ENCODE measurements around the gene TUNAR. TPM values are rescaled to one million over a fixed set of nuclear protein-coding genes. Genes with fewer than 3 reads are reported as not detected.

TUNAR gene
- total and polyA plus RNA-seq, 9 of the 15 experiments (the other 6 are each of a cell fraction or from before 2014, with no cell fraction given), result not detected

DNA sequence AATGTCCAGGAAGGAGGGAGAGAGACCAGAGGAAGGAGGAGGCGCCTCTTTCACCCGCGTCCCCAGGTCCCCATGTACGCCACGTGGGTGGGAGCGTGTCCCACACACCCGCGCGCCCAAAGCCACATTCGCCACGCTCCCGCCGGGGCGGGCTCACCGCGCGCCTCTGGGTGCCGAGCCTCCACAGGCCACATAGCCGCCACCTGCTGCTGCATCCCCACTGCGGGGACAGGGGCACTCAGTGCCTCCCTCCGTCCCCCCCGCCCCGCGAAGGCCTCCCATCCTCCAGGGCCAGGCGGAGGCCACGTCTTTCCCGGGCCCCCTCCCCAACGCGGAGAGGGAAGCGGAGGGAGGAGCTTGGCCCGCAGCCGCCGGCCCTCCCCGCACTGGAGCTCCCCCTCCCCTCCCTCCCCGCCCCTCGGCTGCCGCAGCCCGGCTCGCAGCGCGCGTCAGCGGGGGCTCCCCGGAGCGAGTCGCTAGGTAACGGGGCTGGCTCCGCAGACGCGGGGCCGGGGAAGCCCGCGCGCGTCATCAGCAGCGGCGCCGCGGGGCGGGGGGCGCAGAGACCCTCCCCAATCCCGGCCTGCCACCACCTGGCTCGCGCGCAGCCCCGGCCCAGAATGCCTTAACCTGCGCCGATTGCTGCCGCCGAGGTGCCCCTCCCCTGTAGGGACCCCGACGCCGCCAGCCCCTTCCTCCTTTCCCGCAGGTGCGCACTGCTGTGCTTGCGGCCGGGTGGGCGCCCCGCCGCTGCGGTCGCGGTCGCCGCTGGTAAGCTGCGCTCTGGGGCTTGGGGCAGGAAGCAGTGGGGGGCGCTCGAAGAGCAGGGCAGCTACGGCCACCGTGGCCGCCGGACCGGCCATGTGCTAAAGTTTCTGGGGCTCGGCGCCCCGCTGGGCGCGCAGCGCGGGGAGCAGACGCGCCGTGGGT is 536 bp upstream of the TUNAR start:
- peaks cover 0 to 25% of the 10 kb centered on the region in 2 experiments; a peak in 2 of 5 replicates for H3K27me3 ChIP-seq (ENCODE audit: control insufficient read depth in 2 of 2, insufficient read depth in 2 of 2, low read length in 2 of 2)
- H4K20me1 ChIP-seq (replicated peaks; ENCODE audit: control insufficient read depth, insufficient read depth, low read length), result no peaks in the 10 kb centered on the region
- no peaks in the 10 kb centered on the region for H3K9me1 ChIP-seq (ENCODE audit: control insufficient read depth, insufficient read depth, low read length)
- no peak for DNase-seq (ENCODE audit: extremely low read depth in 1 of 4, low spot score in 3 of 4)
- H3K27ac ChIP-seq (ENCODE audit: extremely low read depth, low read depth, low read length), result no peak overlapping the region
- ChIA-PET POLR2A (no interaction called here), CTCF (ENCODE audit: low intra/inter-chr PET ratio) (no interaction called here)
- TF ChIP-seq RBM17 (IDR thresholded peaks at IDR 0.05; ENCODE audit: borderline replicate concordance, low read depth, low read length) (no peak), EZH2 (IDR thresholded peaks at IDR 0.05; ENCODE audit: borderline replicate concordance, low read depth, low read length) (no peak), TSC22D4 (tag; IDR thresholded peaks at IDR 0.05) (no peak), PHB (CRISPR knock-in tag; IDR thresholded peaks at IDR 0.05) (no peak), RCOR1 (IDR thresholded peaks at IDR 0.05; ENCODE audit: borderline replicate concordance in 1 of 2, low read depth in 2 of 2, low read length in 2 of 2) (no peak), NFIC (IDR thresholded peaks at IDR 0.05) (no peak), HMG20A (CRISPR knock-in tag; conservative IDR thresholded peaks at IDR 0.05) (no peak), SMARCC2 (IDR thresholded peaks at IDR 0.05; ENCODE audit: low read depth) (no peak), RNF2 (IDR thresholded peaks at IDR 0.05) (no peak), NCOA2 (IDR thresholded peaks at IDR 0.05; ENCODE audit: partially characterized antibody in 2 of 2) (no peak), ZEB2 (IDR thresholded peaks at IDR 0.05) (no peak), SRSF3 (IDR thresholded peaks at IDR 0.05; ENCODE audit: insufficient read depth, low read length) (no peak), ZNF217 (CRISPR knock-in tag; IDR thresholded peaks at IDR 0.05) (no peak)
- TF ChIP-seq, protein P1, sequence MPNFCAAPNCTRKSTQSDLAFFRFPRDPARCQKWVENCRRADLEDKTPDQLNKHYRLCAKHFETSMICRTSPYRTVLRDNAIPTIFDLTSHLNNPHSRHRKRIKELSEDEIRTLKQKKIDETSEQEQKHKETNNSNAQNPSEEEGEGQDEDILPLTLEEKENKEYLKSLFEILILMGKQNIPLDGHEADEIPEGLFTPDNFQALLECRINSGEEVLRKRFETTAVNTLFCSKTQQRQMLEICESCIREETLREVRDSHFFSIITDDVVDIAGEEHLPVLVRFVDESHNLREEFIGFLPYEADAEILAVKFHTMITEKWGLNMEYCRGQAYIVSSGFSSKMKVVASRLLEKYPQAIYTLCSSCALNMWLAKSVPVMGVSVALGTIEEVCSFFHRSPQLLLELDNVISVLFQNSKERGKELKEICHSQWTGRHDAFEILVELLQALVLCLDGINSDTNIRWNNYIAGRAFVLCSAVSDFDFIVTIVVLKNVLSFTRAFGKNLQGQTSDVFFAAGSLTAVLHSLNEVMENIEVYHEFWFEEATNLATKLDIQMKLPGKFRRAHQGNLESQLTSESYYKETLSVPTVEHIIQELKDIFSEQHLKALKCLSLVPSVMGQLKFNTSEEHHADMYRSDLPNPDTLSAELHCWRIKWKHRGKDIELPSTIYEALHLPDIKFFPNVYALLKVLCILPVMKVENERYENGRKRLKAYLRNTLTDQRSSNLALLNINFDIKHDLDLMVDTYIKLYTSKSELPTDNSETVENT (CRISPR knock-in tag; IDR thresholded peaks at IDR 0.05), result no peak
- TF ChIP-seq, protein P2, sequence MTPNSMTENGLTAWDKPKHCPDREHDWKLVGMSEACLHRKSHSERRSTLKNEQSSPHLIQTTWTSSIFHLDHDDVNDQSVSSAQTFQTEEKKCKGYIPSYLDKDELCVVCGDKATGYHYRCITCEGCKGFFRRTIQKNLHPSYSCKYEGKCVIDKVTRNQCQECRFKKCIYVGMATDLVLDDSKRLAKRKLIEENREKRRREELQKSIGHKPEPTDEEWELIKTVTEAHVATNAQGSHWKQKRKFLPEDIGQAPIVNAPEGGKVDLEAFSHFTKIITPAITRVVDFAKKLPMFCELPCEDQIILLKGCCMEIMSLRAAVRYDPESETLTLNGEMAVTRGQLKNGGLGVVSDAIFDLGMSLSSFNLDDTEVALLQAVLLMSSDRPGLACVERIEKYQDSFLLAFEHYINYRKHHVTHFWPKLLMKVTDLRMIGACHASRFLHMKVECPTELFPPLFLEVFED (CRISPR knock-in tag; conservative IDR thresholded peaks at IDR 0.05), result no peak
- in situ Hi-C loops (cut with MboI), result no loop called here
- H3K9ac ChIP-seq (ENCODE audit: insufficient read depth in 1 of 2, low read depth in 2 of 2, low read length in 2 of 2), result no peak overlapping the region
- H3K9me3 ChIP-seq (replicated peaks; ENCODE audit: control insufficient read depth, insufficient read depth, low read depth, low read length), result no peaks in the 10 kb centered on the region
- H3K4me2 ChIP-seq (ENCODE audit: insufficient read depth, low read length), result no peak overlapping the region
- BruUV-seq (replicated peaks), result no TSS peak
- no peak for FAIRE-seq
- no peak overlapping the region for H3K4me3 ChIP-seq
- WGBS (ENCODE audit: insufficient coverage, low coverage, missing lambda C conversion rate), result no CpG with 5 or more reads among the region's 103 CpGs
- H3K4me1 ChIP-seq (replicated peaks in 1 of 2; ENCODE audit: control insufficient read depth in 2 of 2, insufficient read depth in 2 of 2, low read length in 2 of 2), result peaks cover 0 to 5% of the 10 kb centered on the region in 2 experiments; a peak in 2 of 5 replicates
- H2AFZ ChIP-seq (ENCODE audit: low read depth, low read length), result no peak overlapping the region
- no peaks in the 10 kb centered on the region for H3K36me3 ChIP-seq (ENCODE audit: control insufficient read depth, insufficient read depth, low read length)
- ATAC-seq, result no peak
- H3K79me2 ChIP-seq (ENCODE audit: control insufficient read depth, insufficient read depth, low read length), result no peaks in the 10 kb centered on the region
- intact Hi-C loops (cut with micrococcal nuclease), result loop anchor here (5.0 to 10.0 kb wide), 2 partner anchors 106 to 251 kb away; no protein-coding TSS in a partner anchor
